ENCODE results near the gene ENOX1.

DNA sequence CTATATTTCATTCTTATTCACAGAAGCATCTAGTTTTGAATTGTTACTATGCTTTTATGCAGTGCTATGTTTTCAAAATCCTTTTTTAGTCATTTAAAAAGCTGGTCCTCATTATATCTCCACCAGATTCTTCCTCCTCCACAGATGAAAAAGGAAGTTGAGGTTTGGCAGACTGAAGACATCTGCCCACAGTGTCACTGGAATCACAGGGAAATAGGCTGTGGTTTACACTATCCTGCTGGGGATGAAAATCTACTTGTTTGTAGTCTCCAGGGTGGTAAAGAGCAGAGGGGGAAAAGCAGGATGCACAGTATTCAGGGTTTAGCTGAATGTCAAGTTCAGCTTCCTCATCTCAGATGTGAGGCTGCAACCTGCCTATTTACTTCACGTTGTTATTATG lies 412.2 kb downstream of the ENOX1 start:
- TF ChIP-seq BHLHE40 (IDR thresholded peaks at IDR 0.05; ENCODE audit: borderline replicate concordance) (no peak), FOXA1 (IDR thresholded peaks at IDR 0.05) (no peak), NFRKB (IDR thresholded peaks at IDR 0.05) (no peak), L3MBTL2 (conservative IDR thresholded peaks at IDR 0.05) (no peak), SP1 (IDR thresholded peaks at IDR 0.05) (no peak), FOXK2 (IDR thresholded peaks at IDR 0.05) (no peak), ZNF384 (IDR thresholded peaks at IDR 0.05) (no peak), CTBP1 (IDR thresholded peaks at IDR 0.05; ENCODE audit: borderline replicate concordance) (no peak)
